IMR-90 (cell line): Measurements from ENCODE around the gene NIPAL4. TPM values are rescaled to one million over a fixed set of nuclear protein-coding genes. Genes with fewer than 3 reads are reported as not detected.

Experiments
- ATAC-seq: fragments of 200-7000 bp; cut with Tn5 transposase; 2 replicates; pipeline ENCODE4 v1.9.1; 2020; ENCODE audit warnings: low read depth, mild to moderate bottlenecking, moderate library complexity
- BruUV-seq: library from RNA; stranded (reverse); fragments of 400-500 nt; replicated peaks from 2 replicates; lab custom pipeline; 2021; lab: Mats Ljungman, UMichigan
- CTCF ChIA-PET: fragments of 300-600 bp; formaldehyde crosslinking; extraction: SDS; loops from one replicate; lab custom pipeline; 2021; ENCODE audit warnings: antibody characterized with exemption; lab: Yijun Ruan, JAX
- POLR2A ChIA-PET: fragments of 300-600 bp; sonication (Branson Sonifier 250); formaldehyde crosslinking; loops from one replicate; lab custom pipeline; 2022; ENCODE audit warnings: antibody characterized with exemption; ENCODE audit not compliant: unreplicated experiment; lab: Charles Lee
- DNase-seq: peaks from one replicate; pipeline ENCODE4 v3.0.0; 2013
- H2AFZ ChIP-seq: replicated peaks from 2 replicates; pipeline ENCODE3; 2013; ENCODE audit warnings: low read length, mild to moderate bottlenecking; ENCODE audit not compliant: poor library complexity
- H2AK5ac ChIP-seq: 2 replicates; pipeline ENCODE4 v1.6.1; 2013; ENCODE audit warnings: low read depth, low read length, inconsistent platforms
- H2AK9ac ChIP-seq: replicated peaks from 2 replicates; pipeline ENCODE3; 2013; ENCODE audit warnings: mild to moderate bottlenecking, low read depth, low read length, moderate library complexity; ENCODE audit not compliant: poor library complexity
- H2BK120ac ChIP-seq: 2 replicates; pipeline ENCODE4 v1.6.1; 2013; ENCODE audit warnings: low read depth, low read length, inconsistent platforms
- H2BK15ac ChIP-seq: 3 replicates; pipeline ENCODE4 v1.6.1; 2013; ENCODE audit warnings: low read depth, low read length, inconsistent platforms
- H2BK20ac ChIP-seq: 2 replicates; pipeline ENCODE4 v1.6.1; 2013; ENCODE audit warnings: low read depth, mild to moderate bottlenecking, inconsistent platforms, low read length, moderate library complexity
- H2BK5ac ChIP-seq: 2 replicates; pipeline ENCODE4 v1.6.1; 2013; ENCODE audit warnings: mild to moderate bottlenecking, low read depth, low read length, inconsistent platforms; ENCODE audit not compliant: poor library complexity, severe bottlenecking
- H3K14ac ChIP-seq: replicated peaks from 2 replicates; pipeline ENCODE4 v1.6.1; 2013; ENCODE audit warnings: low read depth, low read length, inconsistent platforms
- H3K18ac ChIP-seq: 2 replicates; pipeline ENCODE4 v1.6.1; 2013; ENCODE audit warnings: low read depth, low read length, control low read depth
- H3K23ac ChIP-seq: 2 replicates; pipeline ENCODE4 v1.6.1; 2013; ENCODE audit warnings: low read depth, low read length, inconsistent platforms
- H3K27ac ChIP-seq: 2 replicates; pipeline ENCODE4 v1.5.1; 2013; ENCODE audit warnings: mild to moderate bottlenecking, control low read depth, low read length; ENCODE audit not compliant: insufficient read depth
- H3K27me3 ChIP-seq: 2 replicates; pipeline ENCODE4 v1.6.1; 2013; ENCODE audit warnings: low read length; ENCODE audit not compliant: control insufficient read depth, insufficient read depth
- H3K36me3 ChIP-seq: 2 replicates; pipeline ENCODE4 v1.6.1; 2013; ENCODE audit warnings: low read length, mixed read lengths; ENCODE audit not compliant: control insufficient read depth, insufficient read depth
- H3K4ac ChIP-seq: 2 replicates; pipeline ENCODE4 v1.6.1; 2013; ENCODE audit warnings: low read depth, low read length, inconsistent platforms
- H3K4me1 ChIP-seq: 2 replicates; pipeline ENCODE4 v1.6.1; 2013; ENCODE audit warnings: low read length, mixed read lengths; ENCODE audit not compliant: control insufficient read depth, insufficient read depth
- H3K4me2 ChIP-seq: 2 replicates; pipeline ENCODE4 v1.6.1; 2013; ENCODE audit warnings: low read depth, mild to moderate bottlenecking, control low read depth, low read length, moderate library complexity
- H3K4me3 ChIP-seq: 2 replicates; pipeline ENCODE4 v1.5.1; 2013; ENCODE audit warnings: low read depth, mild to moderate bottlenecking, control low read depth, low read length, moderate library complexity; ENCODE audit not compliant: insufficient read depth
- H3K56ac ChIP-seq: 2 replicates; pipeline ENCODE4 v1.6.1; 2013; ENCODE audit warnings: low read length, inconsistent platforms; ENCODE audit not compliant: insufficient read depth; ENCODE audit errors: extremely low read depth
- H3K79me1 ChIP-seq, 2 experiments: 2 replicates each; pipeline ENCODE4 v1.6.1; 2013; ENCODE audit warnings: low read length in 2 of 2, inconsistent platforms in 1 of 2, low read depth in 1 of 2
- H3K9ac ChIP-seq: 2 replicates; pipeline ENCODE4 v1.6.1; 2013; ENCODE audit warnings: low read depth, low read length, control low read depth
- H3K9me1 ChIP-seq: 2 replicates; pipeline ENCODE4 v1.6.1; 2013; ENCODE audit warnings: low read length, inconsistent platforms; ENCODE audit not compliant: insufficient read depth
- H3K9me3 ChIP-seq: 2 replicates; pipeline ENCODE4 v1.6.1; 2013; ENCODE audit warnings: low read length; ENCODE audit not compliant: control insufficient read depth, insufficient read depth
- H4K20me1 ChIP-seq: 2 replicates; pipeline ENCODE4 v1.6.1; 2013; ENCODE audit warnings: low read length, inconsistent platforms; ENCODE audit not compliant: insufficient read depth
- H4K5ac ChIP-seq: 2 replicates; pipeline ENCODE4 v1.6.1; 2013; ENCODE audit warnings: mild to moderate bottlenecking, low read depth, low read length, control low read depth
- H4K8ac ChIP-seq, 2 experiments: 2 replicates each; pipeline ENCODE4 v1.6.1; 2013; ENCODE audit warnings: low read depth in 2 of 2, low read length in 2 of 2, control low read depth in 1 of 2, inconsistent platforms in 1 of 2
- H4K91ac ChIP-seq: 2 replicates; pipeline ENCODE4 v1.6.1; 2013; ENCODE audit warnings: low read depth, low read length, inconsistent platforms; ENCODE audit not compliant: insufficient read depth
- BHLHE40 ChIP-seq: fragments of 150-350 bp; IDR thresholded peaks from 2 replicates; pipeline ENCODE4 v1.6.1; 2016; ENCODE audit warnings: mild to moderate bottlenecking, low read depth, low read length
- CEBPB ChIP-seq: IDR thresholded peaks from 2 replicates; pipeline ENCODE4 v1.6.1; 2012; ENCODE audit warnings: low read depth, low read length, improper control_type of control experiment
- CHD1 ChIP-seq: IDR thresholded peaks from 2 replicates; pipeline ENCODE4 v1.6.1; 2012; ENCODE audit warnings: low read depth, low read length, improper control_type of control experiment
- FOS ChIP-seq: fragments of 150-350 bp; IDR thresholded peaks from 2 replicates; pipeline ENCODE4 v1.6.1; 2016; ENCODE audit warnings: low read depth, low read length
- MAFK ChIP-seq: IDR thresholded peaks from 2 replicates; pipeline ENCODE4 v1.6.1; 2012; ENCODE audit warnings: low read depth, low read length, improper control_type of control experiment
- MAZ ChIP-seq: IDR thresholded peaks from 2 replicates; pipeline ENCODE4 v1.6.1; 2012; ENCODE audit warnings: low read depth, mild to moderate bottlenecking, low read length, improper control_type of control experiment, moderate library complexity, borderline replicate concordance
- MXI1 ChIP-seq: IDR thresholded peaks from 2 replicates; pipeline ENCODE4 v1.6.1; 2012; ENCODE audit warnings: low read depth, mild to moderate bottlenecking, low read length, moderate library complexity, borderline replicate concordance
- NFE2L2 ChIP-seq: fragments of 150-350 bp; IDR thresholded peaks from 2 replicates; pipeline ENCODE4 v1.6.1; 2016; ENCODE audit warnings: low read depth, mild to moderate bottlenecking, low read length
- POLR2A ChIP-seq: IDR thresholded peaks from 2 replicates; pipeline ENCODE4 v1.6.1; 2012; ENCODE audit warnings: mild to moderate bottlenecking, low read depth, low read length
- RAD21 ChIP-seq: IDR thresholded peaks from 2 replicates; pipeline ENCODE4 v1.6.1; 2012; ENCODE audit warnings: low read length, improper control_type of control experiment
- RCOR1 ChIP-seq: IDR thresholded peaks from 2 replicates; pipeline ENCODE4 v1.6.1; 2012; ENCODE audit warnings: mild to moderate bottlenecking, low read length, improper control_type of control experiment; ENCODE audit not compliant: insufficient replicate concordance
- RFX5 ChIP-seq: IDR thresholded peaks from 2 replicates; pipeline ENCODE4 v1.8.0; 2012; ENCODE audit warnings: low read depth, mild to moderate bottlenecking, low read length, moderate library complexity
- SMC3 ChIP-seq: fragments of 150-350 bp; IDR thresholded peaks from 2 replicates; pipeline ENCODE4 v1.6.1; 2016; ENCODE audit warnings: low read depth, mild to moderate bottlenecking, antibody characterized with exemption, low read length, moderate library complexity
- WGBS, 2 experiments: methylation state at CpG; one replicate each; pipeline versions ENCODE4 v1.1.5 to v1.1.7; 2013; ENCODE audit warnings: missing lambda C conversion rate in 2 of 2; ENCODE audit not compliant: insufficient read length in 1 of 2; ENCODE audit errors: extremely low coverage in 2 of 2; 5-methylcytosine and 5-hydroxymethylcytosine counted together
- dilution Hi-C: fragments of 300-500 bp; cut with HindIII; formaldehyde crosslinking; loops from one replicate; pipeline ENCODE4 v1.14.3; 2018; ENCODE audit warnings: low sequenced_read_pairs; ENCODE audit not compliant: unreplicated experiment
- in situ Hi-C: fragments of 300-500 bp; cut with MboI; formaldehyde crosslinking; loops from 3 replicates; pipeline ENCODE4 v1.14.3; 2019; ENCODE audit warnings: low sequenced_read_pairs, inconsistent platforms, mixed read lengths
- intact Hi-C: fragments of 100-400 bp; cut with micrococcal nuclease; formaldehyde crosslinking; loops from 2 replicates; pipeline ENCODE4 v1.10.0; 2022
- polyA plus RNA-seq, 3 experiments: library from polyadenylated mRNA; depleted of rRNA; stranded (reverse); fragments of >200 nt; gene quantifications; 2 replicates each; pipeline ENCODE4 v1.2.3, GENCODE V29; 2012; ENCODE audit warnings: low replicate concordance in 1 of 3
- total RNA-seq: library from RNA; depleted of rRNA; stranded (reverse); fragments of >200 nt; gene quantifications from 2 replicates; pipeline ENCODE4 v1.2.3, GENCODE V29; 2012
- TF ChIP-seq, protein P1 (sequence below): conservative IDR thresholded peaks from 2 replicates; pipeline ENCODE4 v1.5.1; 2012; ENCODE audit warnings: mild to moderate bottlenecking, low read depth, low read length, improper control_type of control experiment
- TF ChIP-seq, protein P2 (sequence below): fragments of 150-350 bp; IDR thresholded peaks from 2 replicates; pipeline ENCODE4 v1.6.1; 2016; ENCODE audit warnings: low read depth, mild to moderate bottlenecking, low read length, moderate library complexity, borderline replicate concordance
- TF ChIP-seq, protein P3 (sequence below): fragments of 150-350 bp; IDR thresholded peaks from 2 replicates; pipeline ENCODE4 v1.6.1; 2017; ENCODE audit warnings: mild to moderate bottlenecking, antibody characterized with exemption, low read length, low read depth

NIPAL4 gene
- total and polyA plus RNA-seq, 2 of the 4 experiments (the other 2 are of a cell fraction), result 0.18 to 0.39 TPM

- peaks cover 20 to 36% of the 10 kb centered on the region in 2 experiments for H3K79me1 ChIP-seq
- H3K23ac ChIP-seq, result no peak overlapping the region
- ATAC-seq (no peak), DNase-seq (no peak)
- H2BK15ac ChIP-seq, result no peak overlapping the region
- dilution Hi-C loops, result no loop called here
- H4K91ac ChIP-seq, result no peak overlapping the region
- H2AFZ ChIP-seq, result no peak overlapping the region
- in situ Hi-C loops, result no loop called here
- H2BK20ac ChIP-seq, result no peak overlapping the region
- H3K18ac ChIP-seq, result no peak overlapping the region
- H3K9me1 ChIP-seq, result peaks cover 4% of the 10 kb centered on the region; the same call in 1 of the 2 replicates
- no peak overlapping the region for H3K9ac ChIP-seq
- intact Hi-C loops, result no loop called here
- ChIA-PET POLR2A (no interaction called here), CTCF (no interaction called here)
- BruUV-seq, result no TSS peak
- no peak overlapping the region for H3K27ac ChIP-seq
- TF ChIP-seq, protein P1, sequence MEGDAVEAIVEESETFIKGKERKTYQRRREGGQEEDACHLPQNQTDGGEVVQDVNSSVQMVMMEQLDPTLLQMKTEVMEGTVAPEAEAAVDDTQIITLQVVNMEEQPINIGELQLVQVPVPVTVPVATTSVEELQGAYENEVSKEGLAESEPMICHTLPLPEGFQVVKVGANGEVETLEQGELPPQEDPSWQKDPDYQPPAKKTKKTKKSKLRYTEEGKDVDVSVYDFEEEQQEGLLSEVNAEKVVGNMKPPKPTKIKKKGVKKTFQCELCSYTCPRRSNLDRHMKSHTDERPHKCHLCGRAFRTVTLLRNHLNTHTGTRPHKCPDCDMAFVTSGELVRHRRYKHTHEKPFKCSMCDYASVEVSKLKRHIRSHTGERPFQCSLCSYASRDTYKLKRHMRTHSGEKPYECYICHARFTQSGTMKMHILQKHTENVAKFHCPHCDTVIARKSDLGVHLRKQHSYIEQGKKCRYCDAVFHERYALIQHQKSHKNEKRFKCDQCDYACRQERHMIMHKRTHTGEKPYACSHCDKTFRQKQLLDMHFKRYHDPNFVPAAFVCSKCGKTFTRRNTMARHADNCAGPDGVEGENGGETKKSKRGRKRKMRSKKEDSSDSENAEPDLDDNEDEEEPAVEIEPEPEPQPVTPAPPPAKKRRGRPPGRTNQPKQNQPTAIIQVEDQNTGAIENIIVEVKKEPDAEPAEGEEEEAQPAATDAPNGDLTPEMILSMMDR, result no peak
- no peak for TF ChIP-seq MXI1
- no peak for TF ChIP-seq SMC3
- TF ChIP-seq RCOR1, result no peak
- no peak for TF ChIP-seq POLR2A
- TF ChIP-seq FOS, result no peak
- TF ChIP-seq, protein P2, sequence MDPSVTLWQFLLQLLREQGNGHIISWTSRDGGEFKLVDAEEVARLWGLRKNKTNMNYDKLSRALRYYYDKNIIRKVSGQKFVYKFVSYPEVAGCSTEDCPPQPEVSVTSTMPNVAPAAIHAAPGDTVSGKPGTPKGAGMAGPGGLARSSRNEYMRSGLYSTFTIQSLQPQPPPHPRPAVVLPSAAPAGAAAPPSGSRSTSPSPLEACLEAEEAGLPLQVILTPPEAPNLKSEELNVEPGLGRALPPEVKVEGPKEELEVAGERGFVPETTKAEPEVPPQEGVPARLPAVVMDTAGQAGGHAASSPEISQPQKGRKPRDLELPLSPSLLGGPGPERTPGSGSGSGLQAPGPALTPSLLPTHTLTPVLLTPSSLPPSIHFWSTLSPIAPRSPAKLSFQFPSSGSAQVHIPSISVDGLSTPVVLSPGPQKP, result no peak
- no peak for TF ChIP-seq CEBPB
- no peak for TF ChIP-seq MAFK
- no peak for TF ChIP-seq RAD21
- TF ChIP-seq NFE2L2, result no peak
- no peak for TF ChIP-seq CHD1
- TF ChIP-seq BHLHE40, result no peak
- no peak for TF ChIP-seq RFX5
- TF ChIP-seq, protein P3, sequence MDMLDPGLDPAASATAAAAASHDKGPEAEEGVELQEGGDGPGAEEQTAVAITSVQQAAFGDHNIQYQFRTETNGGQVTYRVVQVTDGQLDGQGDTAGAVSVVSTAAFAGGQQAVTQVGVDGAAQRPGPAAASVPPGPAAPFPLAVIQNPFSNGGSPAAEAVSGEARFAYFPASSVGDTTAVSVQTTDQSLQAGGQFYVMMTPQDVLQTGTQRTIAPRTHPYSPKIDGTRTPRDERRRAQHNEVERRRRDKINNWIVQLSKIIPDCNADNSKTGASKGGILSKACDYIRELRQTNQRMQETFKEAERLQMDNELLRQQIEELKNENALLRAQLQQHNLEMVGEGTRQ, result no peak
- no peak for TF ChIP-seq MAZ
- H3K4ac ChIP-seq, result no peak overlapping the region
- H4K20me1 ChIP-seq, result peaks cover 2% of the 10 kb centered on the region; the same call in 1 of the 2 replicates
- H3K4me1 ChIP-seq, result peaks cover 2% of the 10 kb centered on the region; the same call in 1 of the 2 replicates
- no peak overlapping the region for H3K4me3 ChIP-seq
- no peak overlapping the region for H4K8ac ChIP-seq
- H2AK5ac ChIP-seq, result no peak overlapping the region
- no peak overlapping the region for H3K14ac ChIP-seq
- H2AK9ac ChIP-seq, result no peak overlapping the region
- no peak overlapping the region for H3K4me2 ChIP-seq
- H2BK120ac ChIP-seq, result no peak overlapping the region
- H3K27me3 ChIP-seq, result no peaks in the 10 kb centered on the region
- H3K36me3 ChIP-seq, result peaks cover 38% of the 10 kb centered on the region
- no peak overlapping the region for H4K5ac ChIP-seq
- no peak overlapping the region for H2BK5ac ChIP-seq
- H3K9me3 ChIP-seq, result no peaks in the 10 kb centered on the region
- 93% methylated on average over 3 of the region's 7 CpGs; no CpG with 5 or more reads in 1 of the 2 experiments for WGBS, 2 experiments
- no peak overlapping the region for H3K56ac ChIP-seq
These were observed 21.7 kb downstream of the NIPAL4 start for GRCh38 chr5:157481666-157482065.
